ENCODE results near the gene KREMEN1. TPM values are rescaled to one million over a fixed set of nuclear protein-coding genes. Genes with fewer than 3 reads are reported as not detected.

KREMEN1 gene
- polyA plus RNA-seq, 4 donors: 1.1 to 24.6 (median 7.0) TPM

DNA sequence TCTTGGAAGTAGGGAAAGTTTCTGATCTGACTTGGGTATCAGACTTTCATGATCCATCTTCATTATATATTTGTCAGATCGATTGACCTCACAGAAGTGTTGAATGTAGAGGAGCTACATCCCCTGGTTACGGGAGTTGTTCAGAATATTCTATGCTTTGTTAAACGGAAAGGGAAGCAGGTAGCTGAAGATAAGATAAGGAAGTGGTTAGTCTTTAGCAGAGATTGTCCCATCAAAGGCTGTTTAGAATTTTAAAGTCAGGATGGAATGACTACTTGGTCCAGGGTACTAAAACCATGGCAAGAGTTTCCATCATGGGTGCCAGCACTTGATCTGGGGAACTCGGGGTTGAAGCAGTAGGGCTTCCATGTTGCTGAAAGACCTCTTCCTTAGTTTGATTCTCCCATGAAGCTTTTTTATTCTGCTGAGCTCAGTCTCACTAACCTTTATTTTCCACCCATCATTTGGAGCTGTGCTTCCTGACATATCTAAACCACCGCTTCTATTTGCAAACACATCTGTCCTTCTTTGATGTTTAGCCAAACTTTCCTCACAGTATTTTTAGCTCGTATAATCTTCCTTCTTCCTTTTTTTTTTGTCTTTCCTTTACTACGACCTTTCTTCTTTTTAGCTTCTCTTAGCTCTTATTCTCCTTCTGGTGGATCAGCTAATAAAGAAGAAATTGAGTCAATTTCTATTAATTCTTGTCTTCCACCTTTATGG is 7.2 kb upstream of the KREMEN1 start:
- Histone ChIP-seq H3K27ac (ENCODE audit: low read depth in 1 of 3, low read length in 2 of 3) (no peak overlapping the region), H3K4me3 (ENCODE audit: low read depth in 1 of 3, low read length in 3 of 3) (no peak overlapping the region), H3K4me1 (ENCODE audit: control insufficient read depth in 3 of 3, insufficient read depth in 2 of 3, low read depth in 1 of 3, low read length in 2 of 3) (peaks cover 0 to 12% (median 0%) of the 10 kb centered on the region in 3 donors), H3K27me3 (ENCODE audit: control insufficient read depth in 3 of 3, insufficient read depth in 3 of 3, low read length in 3 of 3) (no peaks in the 10 kb centered on the region), H3K36me3 (ENCODE audit: control insufficient read depth in 3 of 3, insufficient read depth in 2 of 3, low read depth in 1 of 3, low read length in 3 of 3) (no peaks in the 10 kb centered on the region), H3K9me3 (ENCODE audit: control insufficient read depth in 2 of 2, insufficient read depth in 1 of 2, low read depth in 1 of 2, low read length in 1 of 2) (no peaks in the 10 kb centered on the region)
- FAIRE-seq: no peak
- DNase-seq: no peak
- 2 to 26% (median 15%) methylated on average over 7 of the region's 7 CpGs for WGBS, 3 donors

DNA sequence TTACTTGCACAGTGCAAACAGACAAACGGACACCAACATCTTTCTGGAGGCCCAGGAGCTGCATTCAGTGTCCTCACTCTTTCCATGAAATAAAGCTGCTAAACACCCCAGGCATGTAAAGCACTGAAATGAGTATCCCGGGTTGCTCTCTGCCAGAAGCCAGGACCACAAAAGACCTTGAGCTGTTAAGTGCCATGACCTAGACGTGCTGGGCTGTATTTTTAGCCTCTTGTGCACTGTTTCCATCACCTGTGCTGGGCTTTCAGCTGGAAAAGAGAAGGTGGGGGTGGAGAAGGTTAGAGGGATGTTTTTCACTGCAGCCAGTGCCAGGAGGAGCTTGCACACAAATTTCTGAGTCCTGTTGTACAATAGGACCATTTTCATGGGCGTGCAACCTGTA is 3.4 kb upstream of the KREMEN1 start:
- 71 to 84% (median 84%) methylated on average over 4 of the region's 4 CpGs for WGBS, 3 donors
- Histone ChIP-seq H3K36me3 (ENCODE audit: control insufficient read depth in 3 of 3, insufficient read depth in 2 of 3, low read depth in 1 of 3, low read length in 3 of 3) (no peaks in the 10 kb centered on the region), H3K4me3 (ENCODE audit: low read depth in 1 of 3, low read length in 3 of 3) (no peak overlapping the region), H3K9me3 (ENCODE audit: control insufficient read depth in 2 of 2, insufficient read depth in 1 of 2, low read depth in 1 of 2, low read length in 1 of 2) (no peaks in the 10 kb centered on the region), H3K4me1 (ENCODE audit: control insufficient read depth in 3 of 3, insufficient read depth in 2 of 3, low read depth in 1 of 3, low read length in 2 of 3) (peaks cover 0 to 28% (median 0%) of the 10 kb centered on the region in 3 donors), H3K27ac (ENCODE audit: low read depth in 1 of 3, low read length in 2 of 3) (no peak overlapping the region), H3K27me3 (ENCODE audit: control insufficient read depth in 3 of 3, insufficient read depth in 3 of 3, low read length in 3 of 3) (no peaks in the 10 kb centered on the region)
- DNase-seq (no peak), FAIRE-seq (no peak)

DNA sequence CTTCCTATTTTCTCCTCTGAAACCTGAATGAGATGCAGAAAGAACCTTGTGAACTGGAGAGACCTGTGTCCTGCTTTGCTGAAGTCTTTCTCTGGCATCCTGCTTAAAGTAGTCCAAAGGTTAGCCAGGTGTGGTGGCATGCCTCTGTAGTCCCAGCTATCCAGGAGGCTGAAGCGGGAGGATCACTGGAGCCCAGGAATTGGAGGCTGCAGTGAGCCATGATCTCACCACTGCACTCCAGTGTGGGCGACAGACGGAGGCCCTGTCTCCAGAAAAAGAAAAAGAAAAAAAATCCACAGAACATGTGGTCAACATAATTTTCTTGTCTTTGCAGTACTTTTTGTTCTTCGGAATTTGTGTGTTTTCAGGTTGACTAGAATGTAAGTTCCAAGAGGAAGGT is 2.3 kb upstream of the KREMEN1 start:
- H3K4me3 ChIP-seq (ENCODE audit: low read depth in 1 of 3, low read length in 3 of 3): no peak overlapping the region
- H3K9me3 ChIP-seq (ENCODE audit: control insufficient read depth in 2 of 2, insufficient read depth in 1 of 2, low read depth in 1 of 2, low read length in 1 of 2): no peaks in the 10 kb centered on the region
- H3K27me3 ChIP-seq (ENCODE audit: control insufficient read depth in 3 of 3, insufficient read depth in 3 of 3, low read length in 3 of 3): no peaks in the 10 kb centered on the region
- FAIRE-seq: no peak
- no peaks in the 10 kb centered on the region for H3K36me3 ChIP-seq (ENCODE audit: control insufficient read depth in 3 of 3, insufficient read depth in 2 of 3, low read depth in 1 of 3, low read length in 3 of 3)
- peaks cover 0 to 28% (median 0%) of the 10 kb centered on the region in 3 donors for H3K4me1 ChIP-seq (ENCODE audit: control insufficient read depth in 3 of 3, insufficient read depth in 2 of 3, low read depth in 1 of 3, low read length in 2 of 3)
- DNase-seq: peak; percentile 37 to 38
- H3K27ac ChIP-seq (ENCODE audit: low read depth in 1 of 3, low read length in 2 of 3): no peak overlapping the region
- 91 to 96% (median 96%) methylated on average over 4 of the region's 4 CpGs for WGBS, 3 donors

DNA sequence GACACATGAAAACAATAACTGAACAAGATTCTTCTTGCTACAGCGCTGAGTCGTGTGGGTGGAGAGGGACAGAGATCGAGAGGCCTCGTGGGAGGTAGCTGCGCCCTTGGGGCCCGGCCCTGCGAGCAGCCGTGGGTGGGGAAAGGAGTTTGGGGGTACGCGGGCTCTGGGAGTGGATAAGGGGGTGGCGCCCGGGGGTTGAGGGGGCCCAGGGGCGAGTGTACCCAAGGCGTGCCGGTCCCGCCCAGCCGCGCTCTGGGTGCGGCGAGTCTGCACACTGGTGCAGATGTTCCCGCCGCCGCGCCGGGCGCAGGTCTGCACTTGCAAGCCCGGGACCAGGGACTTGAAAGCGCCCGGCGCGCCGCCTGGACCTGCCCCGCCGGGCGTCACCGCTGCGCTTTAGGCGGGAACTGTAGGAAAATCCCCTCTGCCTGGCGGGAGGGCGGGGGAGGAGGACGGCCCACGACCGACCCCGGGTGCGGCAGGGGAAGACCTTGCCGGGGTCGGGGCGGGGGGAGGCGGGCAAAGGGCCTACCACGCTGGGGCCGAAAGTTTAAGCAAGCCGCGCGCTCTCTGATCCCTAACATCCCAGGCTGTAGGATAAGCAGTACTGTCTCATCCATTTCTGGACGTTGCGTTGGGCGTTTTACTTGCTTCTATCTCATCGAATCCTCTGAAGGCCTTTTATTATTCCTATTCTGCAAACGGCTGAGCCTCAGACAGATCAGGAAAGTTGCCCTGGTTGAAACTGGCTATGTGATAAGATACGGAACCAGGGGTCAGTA is 1.4 kb upstream of the KREMEN1 start:
- H3K36me3 ChIP-seq (ENCODE audit: control insufficient read depth in 3 of 3, insufficient read depth in 2 of 3, low read depth in 1 of 3, low read length in 3 of 3): no peaks in the 10 kb centered on the region
- FAIRE-seq: no peak
- no peaks in the 10 kb centered on the region for H3K27me3 ChIP-seq (ENCODE audit: control insufficient read depth in 3 of 3, insufficient read depth in 3 of 3, low read length in 3 of 3)
- peak; percentile 70 to 90 for DNase-seq
- 0 to 3% (median 2%) methylated on average over 36 to 60 of the region's 60 CpGs for WGBS, 3 donors
- peak overlapping the region in 1 of 3 donors; percentile 66 for H3K27ac ChIP-seq (ENCODE audit: low read depth in 1 of 3, low read length in 2 of 3)
- H3K9me3 ChIP-seq (ENCODE audit: control insufficient read depth in 2 of 2, insufficient read depth in 1 of 2, low read depth in 1 of 2, low read length in 1 of 2): no peaks in the 10 kb centered on the region
- H3K4me1 ChIP-seq (ENCODE audit: control insufficient read depth in 3 of 3, insufficient read depth in 2 of 3, low read depth in 1 of 3, low read length in 2 of 3): peaks cover 0 to 28% (median 0%) of the 10 kb centered on the region in 3 donors
- H3K4me3 ChIP-seq (ENCODE audit: low read depth in 1 of 3, low read length in 3 of 3): peak overlapping the region in 2 of 3 donors; percentile 41 to 42

DNA sequence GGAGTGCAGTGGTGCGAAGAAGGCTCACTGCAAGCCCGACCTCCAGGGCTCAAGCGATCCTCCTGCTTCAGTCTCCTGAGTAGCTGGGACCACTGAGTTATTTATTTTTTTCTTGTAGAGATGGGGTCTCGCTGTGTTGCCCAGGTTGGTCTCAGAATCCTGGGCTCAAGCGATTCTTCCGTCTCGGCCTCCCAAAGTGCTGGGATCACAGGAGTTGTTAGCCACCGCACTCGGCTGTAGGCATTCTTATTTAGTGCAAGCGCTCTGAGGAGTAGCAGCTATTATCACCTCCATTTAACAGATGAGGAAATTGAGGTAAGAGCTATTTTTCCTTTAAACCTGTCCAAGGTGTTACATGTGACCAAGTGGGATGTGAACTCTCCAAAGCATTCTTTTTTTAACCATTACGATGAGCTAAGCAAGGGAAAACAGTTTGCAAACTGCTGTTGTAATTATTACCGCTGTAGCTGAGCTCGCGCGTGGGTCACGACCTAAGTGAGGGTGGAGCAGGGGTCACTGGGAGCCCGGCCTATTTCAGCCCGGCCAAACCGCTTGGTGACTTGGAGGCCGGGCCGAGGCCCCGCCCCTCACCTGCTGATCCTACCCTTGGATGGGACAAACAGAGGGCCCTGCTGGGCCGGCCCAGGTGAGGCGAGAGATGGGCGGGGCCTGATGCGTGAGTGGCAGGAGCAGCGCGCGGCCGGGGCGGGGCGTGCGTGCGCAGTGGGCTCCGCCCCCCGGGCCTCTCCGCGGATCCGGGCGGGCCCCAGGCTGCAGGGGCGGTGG is 449 bp upstream of the KREMEN1 start:
- no peak for FAIRE-seq
- no peaks in the 10 kb centered on the region for H3K9me3 ChIP-seq (ENCODE audit: control insufficient read depth in 2 of 2, insufficient read depth in 1 of 2, low read depth in 1 of 2, low read length in 1 of 2)
- peaks cover 0 to 28% (median 0%) of the 10 kb centered on the region in 3 donors for H3K4me1 ChIP-seq (ENCODE audit: control insufficient read depth in 3 of 3, insufficient read depth in 2 of 3, low read depth in 1 of 3, low read length in 2 of 3)
- 20 to 35% (median 27%) methylated on average over 23 to 41 of the region's 41 CpGs for WGBS, 3 donors
- H3K27ac ChIP-seq (ENCODE audit: low read depth in 1 of 3, low read length in 2 of 3): peak overlapping the region in 1 of 3 donors; percentile 66
- H3K4me3 ChIP-seq (ENCODE audit: low read depth in 1 of 3, low read length in 3 of 3): peak overlapping the region in 2 of 3 donors; percentile 42 to 87
- H3K27me3 ChIP-seq (ENCODE audit: control insufficient read depth in 3 of 3, insufficient read depth in 3 of 3, low read length in 3 of 3): no peaks in the 10 kb centered on the region
- no peaks in the 10 kb centered on the region for H3K36me3 ChIP-seq (ENCODE audit: control insufficient read depth in 3 of 3, insufficient read depth in 2 of 3, low read depth in 1 of 3, low read length in 3 of 3)
- DNase-seq: peak; percentile 95 to 97

DNA sequence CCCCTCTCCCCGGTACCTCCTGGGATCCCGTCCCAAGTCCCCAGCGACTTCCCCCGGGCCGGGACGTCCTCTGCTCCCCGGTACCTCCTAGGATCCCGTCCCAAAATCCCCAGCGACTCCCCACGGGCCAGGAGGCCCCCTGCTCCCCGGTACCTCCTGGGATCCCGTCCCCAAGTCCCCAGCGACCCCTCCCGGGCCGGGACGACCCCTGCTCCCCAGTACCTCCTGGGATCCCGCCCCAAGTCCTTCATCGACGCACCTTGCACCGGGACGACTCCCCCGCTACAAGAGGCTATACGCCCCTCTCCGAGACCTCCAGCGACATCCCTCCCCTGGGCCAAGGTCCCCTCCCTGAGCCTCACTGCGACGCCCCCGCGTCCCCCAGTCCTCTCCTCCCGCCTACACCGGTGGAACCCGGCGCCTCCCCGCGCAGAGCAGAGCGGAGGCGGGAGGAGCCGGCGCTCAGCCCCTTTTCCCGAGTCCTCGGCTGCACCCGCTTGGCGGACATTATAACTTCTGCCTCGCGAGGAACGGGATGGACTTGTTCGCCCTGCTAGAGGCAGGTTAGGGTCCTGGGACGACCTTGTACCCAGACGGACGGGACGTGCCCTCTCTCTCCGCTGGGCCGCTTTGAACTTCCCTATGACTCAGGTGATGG is 912 bp downstream of the KREMEN1 start:
- no peaks in the 10 kb centered on the region for H3K36me3 ChIP-seq (ENCODE audit: control insufficient read depth in 3 of 3, insufficient read depth in 2 of 3, low read depth in 1 of 3, low read length in 3 of 3)
- peak; percentile 52 to 83 for DNase-seq
- 2 to 4% (median 3%) methylated on average over 40 to 53 of the region's 53 CpGs for WGBS, 3 donors

DNA sequence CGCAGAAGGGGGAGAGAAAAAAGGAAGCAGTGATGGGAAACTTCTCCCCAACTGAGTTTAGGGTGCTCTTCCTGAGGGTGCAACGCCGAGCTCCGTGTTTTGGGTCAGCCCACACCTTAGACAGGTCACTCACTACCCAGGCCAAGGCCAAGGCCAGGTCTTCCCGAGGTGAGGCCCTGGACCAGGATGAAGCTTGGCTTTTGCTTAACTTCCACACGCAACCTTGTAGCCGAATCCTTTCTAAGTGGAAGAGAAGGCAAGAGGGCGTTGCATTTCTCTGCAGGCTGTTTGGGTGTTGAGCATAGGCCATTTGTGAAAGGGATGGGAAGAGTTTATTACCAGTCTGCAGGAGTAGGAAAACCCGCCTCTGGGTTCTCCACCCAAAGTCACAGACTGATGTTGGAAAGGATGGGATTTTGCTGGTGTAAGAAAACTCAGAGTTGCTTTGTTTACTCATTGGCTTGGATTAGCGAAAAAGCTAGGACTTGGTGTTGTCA is 1.5 kb downstream of the KREMEN1 start:
- peaks cover 0 to 3% (median 0%) of the 10 kb centered on the region in 3 donors for H3K36me3 ChIP-seq (ENCODE audit: control insufficient read depth in 3 of 3, insufficient read depth in 2 of 3, low read depth in 1 of 3, low read length in 3 of 3)
- no peaks in the 10 kb centered on the region for H3K27me3 ChIP-seq (ENCODE audit: control insufficient read depth in 3 of 3, insufficient read depth in 3 of 3, low read length in 3 of 3)
- peak overlapping the region in 2 of 3 donors; percentile 87 to 89 for H3K4me3 ChIP-seq (ENCODE audit: low read depth in 1 of 3, low read length in 3 of 3)
- DNase-seq: peak in 1 of 2 donors; percentile 20
- peak overlapping the region in 2 of 3 donors; percentile 31 to 53 for H3K27ac ChIP-seq (ENCODE audit: low read depth in 1 of 3, low read length in 2 of 3)
- peaks cover 0 to 25% (median 5%) of the 10 kb centered on the region in 3 donors for H3K4me1 ChIP-seq (ENCODE audit: control insufficient read depth in 3 of 3, insufficient read depth in 2 of 3, low read depth in 1 of 3, low read length in 2 of 3)
- FAIRE-seq: no peak
- no peaks in the 10 kb centered on the region for H3K9me3 ChIP-seq (ENCODE audit: control insufficient read depth in 2 of 2, insufficient read depth in 1 of 2, low read depth in 1 of 2, low read length in 1 of 2)
- 27 to 42% (median 40%) methylated on average over 10 of the region's 10 CpGs for WGBS, 3 donors

More for the DNA sequence above, 912 bp downstream of the KREMEN1 start:
- Histone ChIP-seq H3K4me1 (ENCODE audit: control insufficient read depth in 3 of 3, insufficient read depth in 2 of 3, low read depth in 1 of 3, low read length in 2 of 3) (peaks cover 0 to 28% (median 0%) of the 10 kb centered on the region in 3 donors), H3K27ac (ENCODE audit: low read depth in 1 of 3, low read length in 2 of 3) (peak overlapping the region in 2 of 3 donors; percentile 31 to 53), H3K4me3 (ENCODE audit: low read depth in 1 of 3, low read length in 3 of 3) (peak overlapping the region; percentile 69 to 89 (median 87)), H3K9me3 (ENCODE audit: control insufficient read depth in 2 of 2, insufficient read depth in 1 of 2, low read depth in 1 of 2, low read length in 1 of 2) (no peaks in the 10 kb centered on the region), H3K27me3 (ENCODE audit: control insufficient read depth in 3 of 3, insufficient read depth in 3 of 3, low read length in 3 of 3) (no peaks in the 10 kb centered on the region)
- FAIRE-seq: no peak

Data from small intestine (tissue), 7 donors.